OCI-LY3 (cell line): ENCODE data around the gene FUT2.
A peak's percentile ranks its signal among the peaks of the same experiment; 100 is the strongest.

Source experiments
- H2AFZ ChIP-seq: fragments of 200-600, 300-600 bp; shearing (Covaris generic); 2 replicates; pipeline ENCODE4 v1.6.0; 2014; ENCODE audit warnings: antibody characterized with exemption, low read depth, low read length
- H3K27ac ChIP-seq: fragments of 200-600, 300-600 bp; sonication (generic); 2 replicates; pipeline ENCODE4 v1.5.1; 2014; ENCODE audit warnings: mild to moderate bottlenecking, low read length, moderate library complexity, mixed read lengths
- H3K27me3 ChIP-seq: fragments of 200-600, 300-600 bp; sonication (generic); 2 replicates; pipeline ENCODE4 v1.6.1; 2014; ENCODE audit warnings: low read depth, low read length, mixed read lengths
- H3K36me3 ChIP-seq: fragments of 200-600, 300-600 bp; sonication (generic); replicated peaks from 2 replicates; pipeline ENCODE3; 2014; ENCODE audit warnings: low read depth, low read length, mixed read lengths
- H3K4me1 ChIP-seq: fragments of 300-600, 200-600 bp; sonication (generic); 2 replicates; pipeline ENCODE4 v1.6.1; 2014; ENCODE audit warnings: low read length, mixed read lengths
- H3K4me2 ChIP-seq: fragments of 200-600, 300-600 bp; sonication (generic); 2 replicates; pipeline ENCODE4 v1.6.1; 2014; ENCODE audit warnings: low read length, mixed read lengths
- H3K4me3 ChIP-seq: fragments of 300-600, 200-600 bp; sonication (generic); 2 replicates; pipeline ENCODE4 v1.5.1; 2014; ENCODE audit warnings: antibody characterized with exemption, mild to moderate bottlenecking, low read length, moderate library complexity
- H3K79me2 ChIP-seq: fragments of 300-600, 200-600 bp; shearing (Covaris generic); 2 replicates; pipeline ENCODE4 v1.6.1; 2014; ENCODE audit warnings: mild to moderate bottlenecking, low read length, mixed read lengths
- H3K9ac ChIP-seq: fragments of 300-600, 200-600 bp; shearing (Covaris generic); 2 replicates; pipeline ENCODE4 v1.6.0; 2014; ENCODE audit warnings: mild to moderate bottlenecking, low read length, moderate library complexity
- H3K9me3 ChIP-seq: fragments of 200-600, 300-600 bp; shearing (Covaris generic); 2 replicates; pipeline ENCODE4 v1.6.1; 2014; ENCODE audit warnings: low read length, mixed read lengths; ENCODE audit not compliant: insufficient read depth
- H4K20me1 ChIP-seq: fragments of 200-600, 300-600 bp; sonication (generic); 2 replicates; pipeline ENCODE4 v1.6.1; 2016; ENCODE audit warnings: low read length, mixed read lengths; ENCODE audit not compliant: insufficient read depth
- CTCF ChIP-seq: fragments of 200-600, 300-600 bp; sonication (generic); IDR thresholded peaks from 2 replicates; pipeline ENCODE4 v1.5.1; 2014; ENCODE audit warnings: antibody characterized with exemption, low read length, low read depth
- EZH2phosphoT487 ChIP-seq: fragments of 200-600 bp; shearing (Covaris generic); IDR thresholded peaks from 2 replicates; pipeline ENCODE4 v1.6.1; 2018; ENCODE audit warnings: antibody characterized with exemption, mixed run types, low read depth

FUT2 gene

GRCh38 chr19:48745208-48745995 is 49.6 kb downstream of the FUT2 start:
- H3K79me2 ChIP-seq = no peaks in the 10 kb centered on the region
- H3K27me3 ChIP-seq = no peaks in the 10 kb centered on the region
- H4K20me1 ChIP-seq = no peaks in the 10 kb centered on the region
- H3K9ac ChIP-seq = no peak overlapping the region
- H2AFZ ChIP-seq = peak overlapping the region; percentile 45; the same call in 1 of the 2 replicates
- H3K4me3 ChIP-seq = no peak overlapping the region
- H3K27ac ChIP-seq = no peak overlapping the region
- H3K4me1 ChIP-seq = no peaks in the 10 kb centered on the region
- H3K4me2 ChIP-seq = peak overlapping the region; percentile 23; the same call in 1 of the 2 replicates
- TF ChIP-seq CTCF (no peak), EZH2phosphoT487 (no peak)
- H3K36me3 ChIP-seq = no peaks in the 10 kb centered on the region
- no peaks in the 10 kb centered on the region for H3K9me3 ChIP-seq

GRCh38 chr19:48746110-48746509 is 50.3 kb downstream of the FUT2 start:
- no peak overlapping the region for H3K27ac ChIP-seq
- TF ChIP-seq EZH2phosphoT487 = no peak
- TF ChIP-seq CTCF = no peak
- no peak overlapping the region for H3K4me3 ChIP-seq
- H3K79me2 ChIP-seq = no peaks in the 10 kb centered on the region
- H4K20me1 ChIP-seq = no peaks in the 10 kb centered on the region
- no peaks in the 10 kb centered on the region for H3K36me3 ChIP-seq
- no peak overlapping the region for H2AFZ ChIP-seq
- H3K9ac ChIP-seq = no peak overlapping the region
- H3K9me3 ChIP-seq = no peaks in the 10 kb centered on the region
- H3K4me2 ChIP-seq = no peak overlapping the region
- H3K27me3 ChIP-seq = no peaks in the 10 kb centered on the region
- no peaks in the 10 kb centered on the region for H3K4me1 ChIP-seq

- no peak within 1 kb of the TSS for H3K27ac ChIP-seq
- H3K27me3 ChIP-seq = no peaks in the 10 kb centered on the region
- H3K36me3 ChIP-seq = no peaks in the 10 kb centered on the region
- H3K79me2 ChIP-seq = no peaks in the 10 kb centered on the region
- no peak for TF ChIP-seq EZH2phosphoT487
- H2AFZ ChIP-seq = no peak within 1 kb of the TSS
- no peak within 1 kb of the TSS for H3K9ac ChIP-seq
- H4K20me1 ChIP-seq = no peaks in the 10 kb centered on the region
- no peaks in the 10 kb centered on the region for H3K4me1 ChIP-seq
- no peak within 1 kb of the TSS for H3K4me3 ChIP-seq
- H3K9me3 ChIP-seq = no peaks in the 10 kb centered on the region
- no peak within 1 kb of the TSS for H3K4me2 ChIP-seq
Observed at GRCh38 chr19:48746738-48747575, 51.2 kb downstream of the FUT2 start, which contains the start of gene IZUMO1. TSS of gene IZUMO1 (minus strand) at chr19:48746909. CDS start at chr19:48745859, 1,050 bp downstream.

- H3K4me2 ChIP-seq = no peak overlapping the region
- H4K20me1 ChIP-seq = no peaks in the 10 kb centered on the region
- no peaks in the 10 kb centered on the region for H3K9me3 ChIP-seq
- H2AFZ ChIP-seq = no peak overlapping the region
- H3K4me1 ChIP-seq = no peaks in the 10 kb centered on the region
- H3K79me2 ChIP-seq = no peaks in the 10 kb centered on the region
- H3K36me3 ChIP-seq = no peaks in the 10 kb centered on the region
- TF ChIP-seq EZH2phosphoT487 (no peak), CTCF (no peak)
- H3K9ac ChIP-seq = no peak overlapping the region
- no peaks in the 10 kb centered on the region for H3K27me3 ChIP-seq
- no peak overlapping the region for H3K27ac ChIP-seq
- no peak overlapping the region for H3K4me3 ChIP-seq
Observed at GRCh38 chr19:48749571-48750198, 53.9 kb downstream of the FUT2 start.
